ENCODE results near the gene KRTAP4-7.
"Not testable (repeated sequence)": the region's sequence is repeated elsewhere in the genome, so short reads cannot be mapped to it uniquely, and the experiment has no call there.

Gene KRTAP4-7

DNA sequence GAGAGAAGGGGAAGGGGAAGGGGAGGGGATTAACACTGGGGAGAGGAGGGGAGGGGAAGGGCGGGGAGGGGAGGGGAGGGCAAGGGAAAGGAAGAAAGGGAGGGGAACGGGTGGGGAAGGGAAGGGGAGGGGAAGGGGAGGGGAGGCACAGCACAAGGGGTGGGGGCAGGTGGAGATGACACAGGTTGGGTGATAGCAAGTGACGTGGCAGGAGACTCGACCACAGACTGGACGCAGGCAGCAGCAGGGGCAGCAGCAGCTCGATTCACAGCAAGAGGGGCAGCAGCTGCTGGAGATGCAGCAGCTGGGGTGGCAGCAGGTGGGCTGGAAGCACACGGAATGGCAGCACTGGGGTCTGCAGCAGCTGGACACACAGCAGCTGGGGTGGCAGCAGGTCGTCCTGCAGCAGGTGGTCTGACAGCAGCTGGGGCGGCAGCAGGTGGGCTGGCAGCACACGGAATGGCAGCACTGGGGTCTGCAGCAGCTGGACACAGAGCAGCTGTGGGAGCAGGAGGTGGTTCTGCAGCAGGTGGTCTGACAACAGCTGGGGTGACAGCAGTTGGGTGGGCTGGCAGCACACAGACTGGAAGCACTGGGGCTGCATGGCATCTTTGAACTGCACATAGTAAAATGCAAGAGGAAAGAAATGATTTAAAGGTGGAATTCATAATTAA is 17.8 kb downstream of the KRTAP4-7 start, which contains the start of gene KRTAP4-16:
Gene KRTAP4-16 (minus strand): TSS at position 624 of the 674 bp plus-strand sequence. CDS start 0 bp downstream, at position 624.
- 0 out of 2 replicates have a peak within 1 kb of the TSS, but pooled peaks have one; percentile 44 for H3K27ac ChIP-seq
- no peak within 1 kb of the TSS for H3K9ac ChIP-seq (ENCODE audit: insufficient read length)
- no peaks in the 10 kb centered on the region for H3K9me3 ChIP-seq (ENCODE audit: low read depth, low read length)
- TF ChIP-seq POLR2AphosphoS5 (IDR thresholded peaks at IDR 0.05; ENCODE audit: borderline replicate concordance, low read depth, low read length) (no peak), EZH2 (IDR thresholded peaks at IDR 0.05) (no peak), FOXP2 (optimal IDR thresholded peaks at IDR 0.05; ENCODE audit: control extremely low read depth, extremely low read length, insufficient read depth) (no peak)
- H3K4me3 ChIP-seq = no peak within 1 kb of the TSS
- no peak for DNase-seq (ENCODE audit: low read depth, low spot score)
- no peaks in the 10 kb centered on the region for H3K36me3 ChIP-seq (ENCODE audit: insufficient read depth, low read length)

GRCh38 chr17:41103896-41104295 is 19.9 kb downstream of the KRTAP4-7 start:
- Histone ChIP-seq H3K9ac (ENCODE audit: insufficient read length) (no peak overlapping the region), H3K27ac (peak overlapping the region; percentile 63), H3K9me3 (ENCODE audit: low read depth, low read length) (no peaks in the 10 kb centered on the region), H3K36me3 (ENCODE audit: insufficient read depth, low read length) (no peaks in the 10 kb centered on the region), H3K4me3 (no peak overlapping the region)
- DNase-seq (ENCODE audit: low read depth, low spot score) = no peak
- TF ChIP-seq POLR2AphosphoS5 (IDR thresholded peaks at IDR 0.05; ENCODE audit: borderline replicate concordance, low read depth, low read length) (no peak; the same call in 1 of the 2 replicates), FOXP2 (optimal IDR thresholded peaks at IDR 0.05; ENCODE audit: control extremely low read depth, extremely low read length, insufficient read depth) (no peak), EZH2 (IDR thresholded peaks at IDR 0.05) (no peak)

- not testable (repeated sequence) for H3K27ac ChIP-seq; H3K36me3 ChIP-seq (ENCODE audit: insufficient read depth, low read length); H3K4me3 ChIP-seq; H3K9me3 ChIP-seq (ENCODE audit: low read depth, low read length); H3K9ac ChIP-seq (ENCODE audit: insufficient read length); DNase-seq (ENCODE audit: low read depth, low spot score)
Observed at GRCh38 chr17:41104386-41105038, 20.6 kb downstream of the KRTAP4-7 start.

GRCh38 chr17:41105347-41105746 is 21.4 kb downstream of the KRTAP4-7 start, which contains the start of gene KRTAP4-9:
Gene KRTAP4-9 (plus strand): TSS chr17:41105389. CDS start chr17:41105389, 0 bp downstream.
- not testable (repeated sequence) for H3K9ac ChIP-seq (ENCODE audit: insufficient read length); DNase-seq (ENCODE audit: low read depth, low spot score); H3K4me3 ChIP-seq; H3K36me3 ChIP-seq (ENCODE audit: insufficient read depth, low read length); H3K27ac ChIP-seq; H3K9me3 ChIP-seq (ENCODE audit: low read depth, low read length)

DNA sequence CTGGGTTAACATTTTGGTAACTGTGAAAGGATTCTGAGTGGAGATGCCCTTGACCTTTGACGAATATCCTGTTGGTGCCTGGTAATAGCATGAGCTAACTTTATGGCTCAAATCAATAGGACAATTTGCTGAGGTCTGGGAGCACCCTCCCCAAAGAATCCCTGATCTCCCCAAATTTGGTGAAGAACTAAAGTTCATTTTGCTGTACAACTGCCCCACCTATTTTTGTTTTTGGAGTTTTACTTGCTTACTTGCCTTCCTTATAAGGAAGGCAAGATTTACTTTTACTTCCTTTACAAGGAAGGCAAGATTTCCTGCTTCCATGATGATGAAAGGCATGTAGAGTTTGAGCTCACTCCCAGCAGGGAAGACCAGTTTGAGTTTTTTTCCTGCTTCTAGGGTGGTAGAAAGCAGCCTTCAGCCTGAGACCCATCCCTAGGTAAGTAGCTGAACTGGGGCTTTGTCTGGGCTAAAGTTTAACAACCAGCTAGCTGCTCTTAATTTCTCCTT is 24.0 kb downstream of the KRTAP4-7 start:
- H3K27ac ChIP-seq = no peak overlapping the region
- H3K9me3 ChIP-seq (ENCODE audit: low read depth, low read length) = peaks cover 10% of the 10 kb centered on the region; the same call in 1 of the 2 replicates
- no peak for TF ChIP-seq FOXP2 (optimal IDR thresholded peaks at IDR 0.05; ENCODE audit: control extremely low read depth, extremely low read length, insufficient read depth)
- TF ChIP-seq EZH2 (IDR thresholded peaks at IDR 0.05) = no peak
- no peak for TF ChIP-seq POLR2AphosphoS5 (IDR thresholded peaks at IDR 0.05; ENCODE audit: borderline replicate concordance, low read depth, low read length)
- no peak overlapping the region for H3K9ac ChIP-seq (ENCODE audit: insufficient read length)
- no peak for DNase-seq (ENCODE audit: low read depth, low spot score)
- H3K4me3 ChIP-seq = no peak overlapping the region
- H3K36me3 ChIP-seq (ENCODE audit: insufficient read depth, low read length) = peaks cover 5% of the 10 kb centered on the region; the same call in 1 of the 2 replicates

DNA sequence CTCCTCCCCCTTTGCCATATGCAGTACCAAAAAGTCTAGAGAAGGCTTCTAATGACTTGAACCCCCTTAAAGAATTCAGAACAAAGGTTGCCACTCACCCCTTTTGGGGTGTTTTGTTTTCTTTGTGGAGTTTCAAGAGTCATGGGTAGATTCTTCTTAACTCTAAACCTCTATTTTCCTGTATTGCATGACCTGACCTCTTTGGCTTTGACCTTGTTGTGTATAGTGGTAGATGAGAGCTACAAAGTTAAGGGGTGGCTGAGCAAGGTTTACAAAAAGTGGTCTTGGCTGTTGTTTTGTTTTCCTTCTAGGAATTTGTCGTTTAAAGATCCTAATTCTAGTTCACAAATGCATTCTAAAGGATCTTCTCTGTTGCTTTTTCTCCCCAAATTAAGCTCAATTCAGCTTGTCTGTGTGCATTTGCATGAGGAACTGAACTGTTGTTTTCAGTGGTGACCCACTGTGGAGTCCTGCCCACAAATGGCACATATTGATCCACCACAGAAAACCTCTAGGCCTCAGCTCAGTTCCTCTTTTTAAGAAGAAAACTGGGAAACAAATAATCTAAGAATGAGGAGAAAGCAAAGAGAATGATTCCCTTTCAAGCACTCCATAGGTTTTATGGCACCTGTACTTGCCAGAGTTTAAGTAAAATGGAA is 24.9 kb downstream of the KRTAP4-7 start:
- H3K9me3 ChIP-seq (ENCODE audit: low read depth, low read length); H3K27ac ChIP-seq; H3K4me3 ChIP-seq; DNase-seq (ENCODE audit: low read depth, low spot score); H3K36me3 ChIP-seq (ENCODE audit: insufficient read depth, low read length); H3K9ac ChIP-seq (ENCODE audit: insufficient read length): not testable (repeated sequence)

GRCh38 chr17:41111151-41111885 is 27.4 kb downstream of the KRTAP4-7 start:
- Histone ChIP-seq H3K36me3 (ENCODE audit: insufficient read depth, low read length) (peaks cover 5% of the 10 kb centered on the region; the same call in 1 of the 2 replicates), H3K9ac (ENCODE audit: insufficient read length) (no peak overlapping the region), H3K9me3 (ENCODE audit: low read depth, low read length) (peaks cover 10% of the 10 kb centered on the region; the same call in 1 of the 2 replicates), H3K27ac (no peak overlapping the region), H3K4me3 (no peak overlapping the region)
- DNase-seq (ENCODE audit: low read depth, low spot score) = no peak
- TF ChIP-seq POLR2AphosphoS5 (IDR thresholded peaks at IDR 0.05; ENCODE audit: borderline replicate concordance, low read depth, low read length) (no peak), EZH2 (IDR thresholded peaks at IDR 0.05) (no peak), FOXP2 (optimal IDR thresholded peaks at IDR 0.05; ENCODE audit: control extremely low read depth, extremely low read length, insufficient read depth) (no peak)

- H3K4me3 ChIP-seq = peak overlapping the region; percentile 61
- peak overlapping the region; percentile 6 for H3K9ac ChIP-seq (ENCODE audit: insufficient read length)
- TF ChIP-seq EZH2 (IDR thresholded peaks at IDR 0.05) = no peak
- no peak for TF ChIP-seq FOXP2 (optimal IDR thresholded peaks at IDR 0.05; ENCODE audit: control extremely low read depth, extremely low read length, insufficient read depth)
- TF ChIP-seq POLR2AphosphoS5 (IDR thresholded peaks at IDR 0.05; ENCODE audit: borderline replicate concordance, low read depth, low read length) = no peak; the same call in 1 of the 2 replicates
- peak; percentile 75 for DNase-seq (ENCODE audit: low read depth, low spot score)
- H3K9me3 ChIP-seq (ENCODE audit: low read depth, low read length) = peaks cover 6% of the 10 kb centered on the region; the same call in 1 of the 2 replicates
- peak overlapping the region; percentile 43; the same call in 1 of the 2 replicates for H3K27ac ChIP-seq
- peaks cover under 1% of the 10 kb centered on the region; the same call in 1 of the 2 replicates for H3K36me3 ChIP-seq (ENCODE audit: insufficient read depth, low read length)
Observed at GRCh38 chr17:41116297-41116696, 32.3 kb downstream of the KRTAP4-7 start.

DNA sequence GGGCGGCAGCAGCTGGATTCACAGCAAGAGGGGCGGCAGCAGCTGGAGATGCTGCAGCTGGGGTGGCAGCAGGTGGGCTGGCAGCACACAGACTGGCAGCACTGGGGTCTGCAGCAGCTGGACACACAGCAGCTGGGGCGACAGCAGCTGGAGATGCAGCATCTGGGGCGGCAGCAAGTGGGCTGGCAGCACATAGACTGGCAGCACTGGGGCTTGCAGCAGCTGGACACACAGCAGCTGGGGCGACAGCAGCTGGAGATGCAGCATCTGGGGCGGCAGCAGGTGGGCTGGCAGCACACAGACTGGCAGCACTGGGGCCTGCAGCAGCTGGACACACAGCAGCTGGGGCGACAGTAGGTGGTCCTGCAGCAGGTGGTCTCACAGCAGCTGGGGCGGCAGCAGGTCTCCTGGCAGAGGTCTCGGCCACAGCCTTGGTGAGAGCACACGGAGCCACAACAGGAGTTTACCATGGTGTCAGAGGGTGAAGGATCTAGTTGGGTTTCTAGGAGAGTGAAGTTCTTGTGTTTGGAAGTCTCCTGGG is 34.0 kb downstream of the KRTAP4-7 start, which contains the start of gene KRTAP4-11:
Gene KRTAP4-11 (minus strand): TSS at position 528 of the 541 bp plus-strand sequence. CDS start 58 bp downstream, at position 470.
- not testable (repeated sequence) for H3K36me3 ChIP-seq (ENCODE audit: insufficient read depth, low read length); DNase-seq (ENCODE audit: low read depth, low spot score); H3K4me3 ChIP-seq; H3K27ac ChIP-seq; H3K9me3 ChIP-seq (ENCODE audit: low read depth, low read length); H3K9ac ChIP-seq (ENCODE audit: insufficient read length)
